Measurements from ENCODE around the gene PSENEN. TPM values are rescaled to one million over a fixed set of nuclear protein-coding genes. Genes with fewer than 3 reads are reported as not detected.

The PSENEN gene
- total RNA-seq, 1 experiment from 2014 or later, result 42.9 TPM

DNA sequence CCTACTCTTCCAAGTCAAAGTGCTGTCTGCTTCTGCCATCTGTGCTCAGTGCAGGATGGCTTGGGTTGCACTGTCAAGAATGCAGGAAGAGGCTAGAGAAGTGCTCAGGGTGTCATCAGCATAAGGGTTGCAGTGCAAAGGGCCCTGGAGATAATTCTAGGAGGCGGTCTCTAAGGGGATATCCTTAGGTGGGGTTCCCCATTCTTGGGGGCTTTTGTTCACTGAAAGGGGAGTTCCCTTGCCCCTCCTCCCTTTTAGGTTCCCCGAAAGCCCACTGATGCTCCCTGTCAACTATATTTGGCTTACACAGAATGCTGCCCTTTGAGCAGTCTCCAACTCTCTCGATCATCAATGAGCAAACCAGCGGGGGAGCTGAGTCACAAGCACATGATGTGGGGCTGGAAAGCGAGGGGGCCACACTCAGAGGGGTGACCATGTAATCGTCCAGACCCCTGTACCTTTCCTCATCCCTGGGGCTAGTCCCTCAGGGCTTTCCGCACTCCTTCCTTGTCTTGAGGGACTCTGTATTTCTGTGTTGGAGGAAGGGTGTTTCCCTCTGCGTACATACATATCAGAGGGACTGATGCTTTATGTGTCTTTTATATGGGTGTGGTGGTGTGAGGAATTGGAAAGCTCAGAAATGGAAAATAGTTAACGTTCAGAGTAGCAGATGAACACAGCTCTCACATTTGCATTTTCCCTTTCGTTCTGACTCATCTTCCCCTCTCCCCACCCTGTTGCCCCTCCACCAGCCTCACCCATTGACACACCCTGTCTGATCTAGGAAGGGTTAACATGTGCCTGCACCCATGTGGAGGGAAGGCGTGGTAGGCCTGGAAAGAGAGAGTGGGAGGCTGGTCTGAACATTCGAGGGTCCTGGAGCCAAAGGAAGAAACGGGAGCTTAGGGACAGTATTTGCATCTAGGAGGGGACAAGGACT, 34.4 kb upstream of the PSENEN start:
- Histone ChIP-seq H3K9me3 (ENCODE audit: low read length) (no peaks in the 10 kb centered on the region), H3K4me2 (ENCODE audit: low read length) (0 out of 2 replicates have a peak overlapping the region, but pooled peaks have one; percentile 6), H3K27me3 (ENCODE audit: low read length) (no peaks in the 10 kb centered on the region), H3K9ac (ENCODE audit: low read length) (no peak overlapping the region), H3K9me2 (replicated peaks; ENCODE audit: low read length) (no peaks in the 10 kb centered on the region), H2AFZ (ENCODE audit: low read length) (no peak overlapping the region), H3K27ac (ENCODE audit: low read length) (no peak overlapping the region), H3K36me3 (ENCODE audit: low read depth, low read length) (no peaks in the 10 kb centered on the region), H3K79me2 (ENCODE audit: low read length) (peaks cover 8% of the 10 kb centered on the region; the same call in 1 of the 2 replicates), H3K4me1 (ENCODE audit: insufficient read depth, low read length) (peaks cover 7% of the 10 kb centered on the region; the same call in 1 of the 2 replicates), H3K4me3 (ENCODE audit: low read length) (no peak overlapping the region), H4K20me1 (ENCODE audit: low read length) (no peaks in the 10 kb centered on the region), H3F3A (ENCODE audit: low read length, unreplicated experiment) (no peaks in the 10 kb centered on the region)
- no TSS peak for BruUV-seq (replicated peaks)
- intact Hi-C loops (cut with micrococcal nuclease), result loop anchor here (10.0 kb wide), 1 partner anchor 224 kb away; the partner anchor contains the start of gene LRFN3
- POLR2A ChIA-PET (ENCODE audit: unreplicated experiment), result interaction anchor here (0.6 kb wide), 1 partner anchor 120 kb away, joined by 3 read pairs; no protein-coding TSS in a partner anchor
- ATAC-seq (peak; percentile 59), DNase-seq (no peak)
- TF ChIP-seq EZH2phosphoT487 (IDR thresholded peaks at IDR 0.05; ENCODE audit: borderline replicate concordance, low read length) (no peak), EZH2 (IDR thresholded peaks at IDR 0.05; ENCODE audit: low read length, unreplicated experiment) (no peak)
- TF ChIP-seq, protein P1, sequence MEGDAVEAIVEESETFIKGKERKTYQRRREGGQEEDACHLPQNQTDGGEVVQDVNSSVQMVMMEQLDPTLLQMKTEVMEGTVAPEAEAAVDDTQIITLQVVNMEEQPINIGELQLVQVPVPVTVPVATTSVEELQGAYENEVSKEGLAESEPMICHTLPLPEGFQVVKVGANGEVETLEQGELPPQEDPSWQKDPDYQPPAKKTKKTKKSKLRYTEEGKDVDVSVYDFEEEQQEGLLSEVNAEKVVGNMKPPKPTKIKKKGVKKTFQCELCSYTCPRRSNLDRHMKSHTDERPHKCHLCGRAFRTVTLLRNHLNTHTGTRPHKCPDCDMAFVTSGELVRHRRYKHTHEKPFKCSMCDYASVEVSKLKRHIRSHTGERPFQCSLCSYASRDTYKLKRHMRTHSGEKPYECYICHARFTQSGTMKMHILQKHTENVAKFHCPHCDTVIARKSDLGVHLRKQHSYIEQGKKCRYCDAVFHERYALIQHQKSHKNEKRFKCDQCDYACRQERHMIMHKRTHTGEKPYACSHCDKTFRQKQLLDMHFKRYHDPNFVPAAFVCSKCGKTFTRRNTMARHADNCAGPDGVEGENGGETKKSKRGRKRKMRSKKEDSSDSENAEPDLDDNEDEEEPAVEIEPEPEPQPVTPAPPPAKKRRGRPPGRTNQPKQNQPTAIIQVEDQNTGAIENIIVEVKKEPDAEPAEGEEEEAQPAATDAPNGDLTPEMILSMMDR (conservative IDR thresholded peaks at IDR 0.05; ENCODE audit: low read depth, low read length), result no peak
- CTCF ChIA-PET, result no interaction called here

DNA sequence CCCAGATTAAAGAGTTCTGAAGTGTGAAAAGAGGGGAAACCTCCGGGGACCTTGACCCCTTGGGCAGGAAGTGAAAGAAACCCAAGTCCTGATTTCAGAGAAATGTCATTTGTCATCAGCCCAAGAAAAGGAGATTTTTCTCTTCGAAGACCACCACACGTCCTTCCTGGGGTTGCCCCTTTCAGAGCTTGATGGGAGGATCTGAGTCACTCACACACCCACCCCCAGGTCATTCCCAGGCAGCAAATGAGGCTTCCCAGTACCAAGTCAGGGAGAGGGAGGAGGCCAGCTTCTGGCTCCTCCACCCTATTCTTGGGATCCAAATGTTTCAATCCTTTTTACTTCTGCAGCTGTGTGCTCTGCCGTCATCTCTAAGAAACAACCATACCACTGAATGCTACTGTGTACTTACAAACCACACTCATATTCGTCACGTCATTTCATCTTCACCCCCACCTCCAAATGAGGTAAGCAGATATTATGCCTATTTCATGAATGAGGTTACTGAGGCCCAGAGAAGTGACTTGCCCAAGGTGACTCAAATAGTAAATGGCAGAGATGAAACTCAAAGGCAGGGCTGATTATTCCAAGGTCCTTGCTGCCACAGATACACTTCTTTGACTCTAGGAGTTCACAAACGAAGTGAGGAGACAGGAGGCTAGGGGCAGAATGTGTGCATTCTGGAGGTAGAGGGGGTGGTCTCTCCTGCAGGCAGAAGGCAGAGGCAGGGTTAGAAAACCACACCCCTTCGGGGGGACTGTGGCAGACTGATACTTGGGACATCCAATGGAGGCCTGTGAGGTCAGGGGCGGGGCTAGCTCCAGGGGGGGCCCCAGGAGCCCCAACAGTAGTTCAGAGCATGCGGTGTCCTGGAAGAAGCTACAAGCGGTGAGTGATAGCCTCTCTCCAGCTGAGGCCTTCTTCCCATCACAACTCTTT, 32.6 kb upstream of the PSENEN start:
- Histone ChIP-seq H2AFZ (ENCODE audit: low read length) (no peak overlapping the region), H3K27ac (ENCODE audit: low read length) (no peak overlapping the region), H3K27me3 (ENCODE audit: low read length) (no peaks in the 10 kb centered on the region), H3K4me3 (ENCODE audit: low read length) (no peak overlapping the region), H3K9me3 (ENCODE audit: low read length) (no peaks in the 10 kb centered on the region), H3K9me2 (replicated peaks; ENCODE audit: low read length) (no peaks in the 10 kb centered on the region), H3K4me1 (ENCODE audit: insufficient read depth, low read length) (peaks cover 14% of the 10 kb centered on the region; the same call in 1 of the 2 replicates), H3F3A (ENCODE audit: low read length, unreplicated experiment) (no peaks in the 10 kb centered on the region), H3K36me3 (ENCODE audit: low read depth, low read length) (no peaks in the 10 kb centered on the region), H3K9ac (ENCODE audit: low read length) (no peak overlapping the region), H3K79me2 (ENCODE audit: low read length) (peaks cover 10% of the 10 kb centered on the region; the same call in 1 of the 2 replicates), H4K20me1 (ENCODE audit: low read length) (no peaks in the 10 kb centered on the region), H3K4me2 (ENCODE audit: low read length) (no peak overlapping the region)
- ATAC-seq (no peak), DNase-seq (no peak)
- ChIA-PET CTCF (interaction anchor here (0.6 kb wide), 1 partner anchor 65 kb away, joined by 7 read pairs; the partner anchor contains the start of gene COX6B1), POLR2A (ENCODE audit: unreplicated experiment) (no interaction called here)
- intact Hi-C loops (cut with micrococcal nuclease), result loop anchor here (10.0 kb wide), 1 partner anchor 222 kb away; the partner anchor contains the start of gene LRFN3
- TF ChIP-seq, protein P1 (conservative IDR thresholded peaks at IDR 0.05; ENCODE audit: low read depth, low read length), result no peak
- TF ChIP-seq EZH2 (IDR thresholded peaks at IDR 0.05; ENCODE audit: low read length, unreplicated experiment) (no peak), EZH2phosphoT487 (IDR thresholded peaks at IDR 0.05; ENCODE audit: borderline replicate concordance, low read length) (no peak)
- BruUV-seq (replicated peaks), result no TSS peak
